ENCODE data around the gene DCHS2.

DNA sequence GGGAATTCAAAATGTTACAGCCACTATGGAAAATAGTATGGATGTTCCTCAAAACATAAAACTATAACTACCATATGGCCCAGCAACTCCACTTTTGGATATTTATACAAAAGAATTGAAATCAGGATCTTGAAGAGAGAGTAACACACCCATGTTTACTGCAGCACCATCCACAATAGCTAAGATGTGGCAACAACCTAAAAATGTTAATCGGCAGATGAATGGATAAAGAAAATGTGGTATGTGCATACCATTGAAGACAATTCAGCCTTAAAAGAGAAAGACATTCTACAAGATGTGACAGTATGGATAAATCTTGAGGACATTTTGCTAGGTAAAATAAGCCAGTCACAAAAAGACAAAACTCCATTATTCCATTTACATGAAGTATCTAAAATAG lies 171.9 kb downstream of the DCHS2 start:
- TF ChIP-seq, protein P1, sequence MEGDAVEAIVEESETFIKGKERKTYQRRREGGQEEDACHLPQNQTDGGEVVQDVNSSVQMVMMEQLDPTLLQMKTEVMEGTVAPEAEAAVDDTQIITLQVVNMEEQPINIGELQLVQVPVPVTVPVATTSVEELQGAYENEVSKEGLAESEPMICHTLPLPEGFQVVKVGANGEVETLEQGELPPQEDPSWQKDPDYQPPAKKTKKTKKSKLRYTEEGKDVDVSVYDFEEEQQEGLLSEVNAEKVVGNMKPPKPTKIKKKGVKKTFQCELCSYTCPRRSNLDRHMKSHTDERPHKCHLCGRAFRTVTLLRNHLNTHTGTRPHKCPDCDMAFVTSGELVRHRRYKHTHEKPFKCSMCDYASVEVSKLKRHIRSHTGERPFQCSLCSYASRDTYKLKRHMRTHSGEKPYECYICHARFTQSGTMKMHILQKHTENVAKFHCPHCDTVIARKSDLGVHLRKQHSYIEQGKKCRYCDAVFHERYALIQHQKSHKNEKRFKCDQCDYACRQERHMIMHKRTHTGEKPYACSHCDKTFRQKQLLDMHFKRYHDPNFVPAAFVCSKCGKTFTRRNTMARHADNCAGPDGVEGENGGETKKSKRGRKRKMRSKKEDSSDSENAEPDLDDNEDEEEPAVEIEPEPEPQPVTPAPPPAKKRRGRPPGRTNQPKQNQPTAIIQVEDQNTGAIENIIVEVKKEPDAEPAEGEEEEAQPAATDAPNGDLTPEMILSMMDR (IDR thresholded peaks at IDR 0.05) = no peak
- TF ChIP-seq POLR2A (IDR thresholded peaks at IDR 0.05) = no peak
